Suprapubic skin (tissue), 4 donors: Measurements from ENCODE around the gene HOXC9. TPM values are rescaled to one million over a fixed set of nuclear protein-coding genes. Genes with fewer than 3 reads are reported as not detected.

Experiments used
- DNase-seq, 2 donors: peaks; one replicate each; pipeline ENCODE4 v3.0.0-alpha.2; 2019; ENCODE audit warnings: low spot score in 2 of 2
- H3K27ac ChIP-seq: fragments of 200-600 bp; sonication (generic); one replicate; pipeline ENCODE4 v1.5.1; 2019
- H3K27me3 ChIP-seq: fragments of 200-600 bp; sonication (generic); one replicate; pipeline ENCODE4 v1.5.1; 2019
- H3K36me3 ChIP-seq: fragments of 200-600 bp; sonication (generic); one replicate; pipeline ENCODE4 v1.5.1; 2019
- H3K4me1 ChIP-seq: fragments of 200-600 bp; sonication (generic); one replicate; pipeline ENCODE4 v1.5.1; 2019
- H3K4me3 ChIP-seq: fragments of 200-600 bp; sonication (generic); one replicate; pipeline ENCODE4 v1.5.1; 2019; ENCODE audit warnings: mild to moderate bottlenecking
- H3K9me3 ChIP-seq: fragments of 200-600 bp; sonication (generic); one replicate; pipeline ENCODE4 v1.5.1; 2019
- EP300 ChIP-seq: sonication (generic); formaldehyde crosslinking; IDR thresholded peaks from one replicate; pipeline ENCODE4 v1.6.1; 2017; ENCODE audit warnings: antibody characterized with exemption
- POLR2AphosphoS5 ChIP-seq, 3 donors: sonication (generic); formaldehyde crosslinking; IDR thresholded peaks; one replicate each; pipeline ENCODE4 v1.6.1; 2017; ENCODE audit warnings: antibody characterized with exemption in 3 of 3
- WGBS: methylation state at CpG from one replicate; pipeline ENCODE4 v1.1.5; 2018; 5-methylcytosine and 5-hydroxymethylcytosine counted together
- total RNA-seq, 4 donors: library from RNA; depleted of rRNA; stranded (reverse); fragments of >200 nt; gene quantifications; one replicate each; pipeline ENCODE4 v1.1.0, GENCODE V29; 2016

The HOXC9 gene
- total RNA-seq, 4 donors from 2014 or later: 4.9 to 12.2 (median 6.1) TPM

DNA sequence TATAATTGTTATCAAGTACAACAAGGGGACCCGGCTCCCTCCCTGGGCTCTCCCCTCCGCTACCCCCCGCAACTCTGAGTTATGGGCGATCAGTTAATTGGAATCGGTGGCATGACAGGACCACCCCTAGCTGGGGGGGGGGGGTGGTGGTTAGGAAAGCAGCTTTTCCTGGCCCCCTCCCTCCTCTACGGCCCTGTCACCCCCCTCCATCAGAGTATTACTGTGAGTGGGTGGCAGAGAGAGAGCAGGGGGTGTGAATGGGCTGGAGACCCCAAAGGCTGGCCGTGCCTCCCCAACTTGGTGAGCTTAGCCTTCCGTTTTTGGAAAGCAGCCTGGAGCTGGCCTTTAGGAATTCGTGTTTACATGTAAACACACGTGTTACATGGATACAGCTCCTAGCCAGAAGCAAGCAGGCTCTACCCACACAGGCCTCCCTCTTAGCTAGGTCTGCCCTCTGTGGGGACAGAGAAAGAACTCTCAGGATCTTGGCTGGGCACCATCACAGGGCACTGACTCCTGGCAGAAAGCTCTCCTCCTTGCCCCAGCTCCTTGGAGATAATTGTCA lies 52.6 kb downstream of the HOXC9 start:
- WGBS: 21% methylated on average over 10 of the region's 10 CpGs
- Histone ChIP-seq H3K4me1 (peaks cover 28% of the 10 kb centered on the region), H3K36me3 (no peaks in the 10 kb centered on the region), H3K27ac (peak overlapping the region; percentile 12), H3K27me3 (peaks cover 12% of the 10 kb centered on the region), H3K9me3 (no peaks in the 10 kb centered on the region), H3K4me3 (peak overlapping the region; percentile 36)
- TF ChIP-seq POLR2AphosphoS5 (IDR thresholded peaks at IDR 0.05) (no peak), EP300 (no peak)
- DNase-seq: no peak

Other genes starting within 250 kb of the HOXC9 start
- not detected for gene CISTR, start 248.2 kb upstream of the HOXC9 start, total RNA-seq
- 10 to 100 TPM in 2 of 4 donors, 1 to 10 TPM in 2; 5.3 to 16.7 (median 10.2) TPM for gene HOXC13, start 61.3 kb upstream of the HOXC9 start, total RNA-seq
- gene HOXC12, start 45.3 kb upstream of the HOXC9 start, total RNA-seq: 1 to 10 TPM; 3.7 to 6.8 (median 4.7) TPM
- 1 to 10 TPM; 3.1 to 3.7 (median 3.5) TPM for gene HOXC11, start 27.0 kb upstream of the HOXC9 start, total RNA-seq
- 10 to 100 TPM in 2 of 4 donors, 1 to 10 TPM in 2; 1.4 to 15.7 (median 10.7) TPM for gene HOTAIR, start 25.2 kb upstream of the HOXC9 start, total RNA-seq
- gene HOXC10, start 15.0 kb upstream of the HOXC9 start, total RNA-seq: 10 to 100 TPM in 3 of 4 donors, 1 to 10 TPM in 1; 8.8 to 24.7 (median 13.3) TPM
- gene HOXC8, start 8.8 kb downstream of the HOXC9 start, total RNA-seq: 1 to 10 TPM in 3 of 4 donors, under 1 TPM in 1; 0.23 to 8.4 (median 1.6) TPM
- 1 to 10 TPM in 3 of 4 donors, under 1 TPM in 1; 0.98 to 6.2 (median 2.4) TPM for gene HOXC6, start 28.3 kb downstream of the HOXC9 start, total RNA-seq
- 1 to 10 TPM in 1 of 4 donors, under 1 TPM in 2, not detected in 1; 0.26 to 3.5 (median 0.49) TPM for gene HOXC5, start 32.9 kb downstream of the HOXC9 start, total RNA-seq
- gene HOXC4, start 53.7 kb downstream of the HOXC9 start, total RNA-seq: 1 to 10 TPM; 1.4 to 4.7 (median 1.9) TPM
- 10 to 100 TPM; 40.6 to 56.4 (median 52.6) TPM for gene SMUG1, start 188.8 kb downstream of the HOXC9 start, total RNA-seq